HG03108 (cell line): ENCODE results near the gene POMT1.
"Not testable (repeated sequence)": the region's sequence is repeated elsewhere in the genome, so short reads cannot be mapped to it uniquely, and the experiment has no call there.

Experiments
- ATAC-seq: cut with Tn5 transposase; IDR thresholded peaks from one replicate; pipeline ENCODE4 v1.9.1; 2021; ENCODE audit warnings: moderate library complexity; ENCODE audit not compliant: unreplicated experiment

Gene POMT1

GRCh38 chr9:131495785-131496184, 6.9 kb upstream of the POMT1 start:
- ATAC-seq = no peak

- ATAC-seq = no peak
These were observed 5.8 kb upstream of the POMT1 start for GRCh38 chr9:131496844-131497405.

- no peak for ATAC-seq
These were observed 3.4 kb upstream of the POMT1 start for GRCh38 chr9:131499254-131499767.

GRCh38 chr9:131500377-131500776, 2.3 kb upstream of the POMT1 start:
- ATAC-seq = no peak

- no peak for ATAC-seq
These were observed 1.7 kb upstream of the POMT1 start for GRCh38 chr9:131500939-131501541.

- no peak for ATAC-seq
These were observed 1.1 kb downstream of the POMT1 start for GRCh38 chr9:131503626-131504465.

- no peak for ATAC-seq
These were observed 2.3 kb downstream of the POMT1 start for GRCh38 chr9:131505012-131505411.

- no peak for ATAC-seq
These were observed 8.7 kb downstream of the POMT1 start for GRCh38 chr9:131511416-131511815.

- ATAC-seq = no peak
These were observed 9.2 kb downstream of the POMT1 start for GRCh38 chr9:131511880-131512279.

GRCh38 chr9:131513177-131513576, 10.5 kb downstream of the POMT1 start:
- ATAC-seq = no peak

- not testable (repeated sequence) for ATAC-seq
These were observed 12.9 kb downstream of the POMT1 start for GRCh38 chr9:131515559-131516031.

- no peak for ATAC-seq
These were observed 13.4 kb downstream of the POMT1 start for GRCh38 chr9:131516100-131516499.

- ATAC-seq = no peak
These were observed 14.2 kb downstream of the POMT1 start for GRCh38 chr9:131516930-131517329.

- no peak for ATAC-seq
These were observed 15.1 kb downstream of the POMT1 start for GRCh38 chr9:131517761-131518190.

- ATAC-seq = no peak
These were observed 15.8 kb downstream of the POMT1 start for GRCh38 chr9:131518553-131518952.

GRCh38 chr9:131520503-131520902, 17.8 kb downstream of the POMT1 start:
- ATAC-seq = no peak

- no peak for ATAC-seq
These were observed 18.5 kb downstream of the POMT1 start for GRCh38 chr9:131521203-131521602.

GRCh38 chr9:131521822-131522221, 19.1 kb downstream of the POMT1 start:
- ATAC-seq = no peak

GRCh38 chr9:131522257-131523085, 19.8 kb downstream of the POMT1 start:
- no peak for ATAC-seq

- no peak for ATAC-seq
These were observed 20.3 kb downstream of the POMT1 start for GRCh38 chr9:131523086-131523388.
